Midbrain (tissue), 1 donor: ENCODE measurements around the gene NAA80.

Source experiments
- DNase-seq: peaks from one replicate; lab custom pipeline; 2025; lab: John Stamatoyannopoulos, UW

NAA80 gene, protein sequence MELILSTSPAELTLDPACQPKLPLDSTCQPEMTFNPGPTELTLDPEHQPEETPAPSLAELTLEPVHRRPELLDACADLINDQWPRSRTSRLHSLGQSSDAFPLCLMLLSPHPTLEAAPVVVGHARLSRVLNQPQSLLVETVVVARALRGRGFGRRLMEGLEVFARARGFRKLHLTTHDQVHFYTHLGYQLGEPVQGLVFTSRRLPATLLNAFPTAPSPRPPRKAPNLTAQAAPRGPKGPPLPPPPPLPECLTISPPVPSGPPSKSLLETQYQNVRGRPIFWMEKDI

GRCh38 chr3:50298836-50299637, at the start of gene NAA80, which contains the start of gene HYAL3:
NAA80 (minus strand) TSS chr3:50299405; CDS start chr3:50297463, 1,942 bp downstream.
HYAL3 (minus strand) TSS chr3:50299405; CDS start chr3:50295602, 3,803 bp downstream.
- DNase-seq, result peak; percentile 100

- DNase-seq, result peak; percentile 56
These were observed 48.1 kb upstream of the NAA80 start for GRCh38 chr3:50347187-50347813.

DNA sequence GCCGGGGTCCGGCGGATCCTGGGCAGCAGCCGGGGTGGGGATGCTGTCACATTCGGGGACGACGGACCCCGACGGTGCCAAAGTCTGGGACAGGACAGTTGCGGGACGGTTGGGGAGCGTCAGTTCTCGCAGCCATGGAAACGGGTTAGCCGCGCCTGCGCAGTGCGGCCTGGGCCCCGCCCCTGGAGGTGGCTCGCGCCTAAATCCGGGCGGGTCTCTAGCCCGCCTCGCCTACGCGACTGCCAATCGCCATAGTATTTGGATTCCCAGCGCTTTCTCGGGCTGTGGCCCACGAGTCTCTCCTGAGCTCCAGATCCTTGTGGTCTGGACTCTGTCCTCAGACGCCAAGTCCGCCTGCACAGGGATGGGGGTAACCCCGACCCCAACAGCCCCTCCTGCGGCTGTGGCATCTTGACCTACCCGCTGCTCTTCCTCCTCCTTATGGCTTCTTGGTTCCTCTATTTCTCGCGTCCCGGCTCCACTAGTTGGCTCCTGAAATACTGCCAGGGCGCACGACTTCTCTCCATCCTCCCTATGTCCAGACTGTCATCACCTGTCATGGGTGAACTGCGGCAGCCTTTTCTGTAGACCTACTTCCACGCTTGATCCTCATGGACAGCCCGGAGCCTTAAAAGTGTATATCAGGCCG, 46.5 kb upstream of the NAA80 start, which contains the start of gene ZMYND10:
TSS of gene ZMYND10 (minus strand) at position 147 of the 649 bp plus-strand sequence. CDS start 153 bp downstream, outside the sequence.
- DNase-seq, result no peak

DNA sequence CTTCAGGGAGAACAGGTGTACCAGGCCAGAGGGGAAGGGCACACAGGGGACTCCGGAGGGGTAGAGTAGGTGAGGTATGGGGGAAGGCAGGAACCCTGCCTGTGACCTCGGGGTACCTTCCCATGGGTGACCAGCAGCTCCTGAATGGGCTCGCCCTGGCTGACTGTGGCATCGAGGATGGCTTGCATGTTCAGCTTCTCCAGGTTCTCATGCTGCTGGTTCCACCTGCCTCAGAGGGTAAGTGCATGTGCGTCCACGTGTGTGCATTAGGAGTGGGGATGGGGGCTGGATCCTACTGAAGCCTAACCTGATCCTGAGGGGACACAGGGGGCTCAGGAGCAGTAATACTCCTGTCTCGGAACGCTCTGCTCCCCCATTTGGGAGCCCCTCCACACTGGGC, 45.8 kb upstream of the NAA80 start:
- no peak for DNase-seq

GRCh38 chr3:50342813-50343633, 43.8 kb upstream of the NAA80 start:
- DNase-seq, result no peak

- no peak for DNase-seq
These were observed 42.9 kb upstream of the NAA80 start for GRCh38 chr3:50341996-50342650.

DNA sequence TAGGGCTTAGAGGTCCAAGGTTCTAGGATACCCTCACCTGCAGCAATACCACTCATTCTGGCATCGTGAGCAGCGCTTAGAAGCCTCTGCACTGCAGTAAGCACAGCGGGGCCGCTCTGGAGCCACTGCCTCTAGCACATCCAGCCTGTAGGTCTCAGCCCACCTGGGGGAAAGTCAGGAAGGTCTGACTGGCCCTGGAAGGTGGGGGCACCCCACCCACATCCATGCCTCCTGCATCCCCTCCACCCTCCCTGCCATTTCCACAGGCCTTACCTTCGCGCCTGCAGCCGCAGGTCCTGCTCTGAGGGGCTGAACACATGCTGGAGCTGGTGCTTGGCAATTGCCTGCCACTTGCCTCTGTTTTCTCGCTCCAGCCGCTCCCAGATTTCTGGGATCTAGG, 42.3 kb upstream of the NAA80 start:
- no peak for DNase-seq

DNA sequence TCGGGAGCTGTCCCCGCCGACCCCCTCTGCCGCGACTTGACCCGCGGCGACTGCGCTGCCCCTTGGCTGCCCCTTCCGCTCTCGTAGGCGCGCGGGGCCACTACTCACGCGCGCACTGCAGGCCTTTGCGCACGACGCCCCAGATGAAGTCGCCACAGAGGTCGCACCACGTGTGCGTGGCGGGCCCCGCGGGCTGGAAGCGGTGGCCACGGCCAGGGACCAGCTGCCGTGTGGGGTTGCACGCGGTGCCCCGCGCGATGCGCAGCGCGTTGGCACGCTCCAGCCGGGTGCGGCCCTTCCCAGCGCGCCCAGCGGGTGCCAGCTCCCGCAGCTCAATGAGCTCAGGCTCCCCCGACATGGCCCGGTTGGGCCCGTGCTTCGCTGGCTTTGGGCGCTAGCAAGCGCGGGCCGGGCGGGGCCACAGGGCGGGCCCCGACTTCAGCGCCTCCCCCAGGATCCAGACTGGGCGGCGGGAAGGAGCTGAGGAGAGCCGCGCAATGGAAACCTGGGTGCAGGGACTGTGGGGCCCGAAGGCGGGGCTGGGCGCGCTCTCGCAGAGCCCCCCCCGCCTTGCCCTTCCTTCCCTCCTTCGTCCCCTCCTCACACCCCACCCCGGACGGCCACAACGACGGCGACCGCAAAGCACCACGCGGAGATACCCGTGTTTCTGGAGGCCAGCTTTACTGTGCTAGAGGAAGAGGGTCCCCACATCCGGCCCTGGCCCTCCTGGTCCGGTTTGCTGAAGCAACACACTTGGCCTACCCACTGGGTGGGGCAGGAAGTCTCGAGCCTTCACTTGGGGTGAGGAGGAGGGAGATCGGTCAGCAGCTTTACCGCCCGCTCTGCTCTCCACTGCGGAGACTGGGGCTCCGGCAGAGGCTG, 41.5 kb upstream of the NAA80 start, which contains the start of gene RASSF1:
TSS of gene RASSF1 (minus strand) at position 389 of the 882 bp plus-strand sequence. CDS start at position 358, 31 bp downstream.
- no peak for DNase-seq

- DNase-seq, result no peak
These were observed 40.9 kb upstream of the NAA80 start for GRCh38 chr3:50340147-50340447.

DNA sequence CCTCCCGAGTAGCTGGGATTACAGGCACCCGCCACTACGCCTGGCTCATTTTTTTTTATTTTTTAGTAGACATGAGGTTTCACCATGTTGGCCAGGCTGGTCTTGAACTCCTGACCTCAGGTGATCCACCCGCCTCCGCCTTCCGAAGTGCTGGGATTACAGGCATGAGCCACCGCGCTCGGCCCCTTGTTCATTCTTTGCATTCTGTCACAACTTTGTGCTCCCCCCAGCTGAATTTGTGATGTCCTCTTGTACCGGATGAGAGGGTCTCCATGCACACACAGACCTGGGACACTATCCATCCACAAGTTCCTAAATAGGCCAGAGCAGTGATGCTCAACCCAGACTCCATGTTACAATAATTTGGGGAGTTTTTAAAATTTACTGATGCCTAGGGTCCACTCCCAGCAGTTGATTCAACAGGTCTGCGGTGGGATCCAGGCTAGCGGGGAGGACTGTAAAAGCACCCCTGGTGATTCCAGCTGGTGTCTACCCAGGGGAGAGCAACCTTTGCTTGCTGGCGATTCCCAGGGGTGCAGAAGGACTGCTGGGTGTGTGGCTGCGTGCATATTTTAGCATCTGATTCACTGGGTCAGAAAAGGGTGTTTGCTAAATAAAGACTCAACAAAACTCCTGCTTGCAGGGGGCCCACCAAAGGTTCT, 40.4 kb upstream of the NAA80 start:
- DNase-seq, result no peak

GRCh38 chr3:50338965-50339364, 39.8 kb upstream of the NAA80 start:
- no peak for DNase-seq

DNA sequence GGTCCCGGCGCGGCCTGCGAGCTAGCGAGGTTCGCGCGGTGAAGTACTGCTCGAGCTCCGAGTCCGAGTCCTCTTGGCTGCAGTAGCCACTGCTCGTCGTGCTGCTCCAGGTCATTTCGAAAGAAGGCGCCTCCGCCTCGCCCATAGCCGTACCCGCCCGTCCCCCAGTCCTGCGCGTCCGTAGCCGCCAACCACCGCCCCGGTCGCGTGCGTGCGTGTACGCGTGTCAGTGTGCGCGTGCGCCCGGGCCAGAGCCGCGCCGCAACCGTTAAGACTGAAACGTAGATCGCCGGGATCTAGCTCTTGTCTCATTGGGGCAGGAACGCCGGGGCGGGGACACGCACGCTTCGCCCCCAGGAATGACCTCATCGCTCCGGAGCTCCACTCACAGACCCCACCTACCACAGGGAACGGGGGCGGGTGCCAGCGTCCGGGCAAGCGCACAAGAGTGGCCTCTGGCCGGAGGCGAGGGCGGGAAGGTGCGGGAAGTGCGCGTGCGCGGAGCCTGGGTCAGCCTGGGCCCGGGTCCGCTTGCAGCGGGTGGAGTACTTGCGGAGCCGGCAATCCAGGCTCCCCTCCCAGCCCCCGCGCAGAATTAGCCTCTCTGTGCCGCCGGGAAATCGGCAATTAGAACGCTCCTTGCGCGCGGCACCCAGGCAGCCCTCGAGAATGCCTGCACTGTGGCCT, 38.1 kb upstream of the NAA80 start:
- peak; percentile 94 for DNase-seq

GRCh38 chr3:50336452-50337174, 37.4 kb upstream of the NAA80 start:
- DNase-seq, result no peak

GRCh38 chr3:50334339-50335075, 35.3 kb upstream of the NAA80 start:
- no peak for DNase-seq

DNA sequence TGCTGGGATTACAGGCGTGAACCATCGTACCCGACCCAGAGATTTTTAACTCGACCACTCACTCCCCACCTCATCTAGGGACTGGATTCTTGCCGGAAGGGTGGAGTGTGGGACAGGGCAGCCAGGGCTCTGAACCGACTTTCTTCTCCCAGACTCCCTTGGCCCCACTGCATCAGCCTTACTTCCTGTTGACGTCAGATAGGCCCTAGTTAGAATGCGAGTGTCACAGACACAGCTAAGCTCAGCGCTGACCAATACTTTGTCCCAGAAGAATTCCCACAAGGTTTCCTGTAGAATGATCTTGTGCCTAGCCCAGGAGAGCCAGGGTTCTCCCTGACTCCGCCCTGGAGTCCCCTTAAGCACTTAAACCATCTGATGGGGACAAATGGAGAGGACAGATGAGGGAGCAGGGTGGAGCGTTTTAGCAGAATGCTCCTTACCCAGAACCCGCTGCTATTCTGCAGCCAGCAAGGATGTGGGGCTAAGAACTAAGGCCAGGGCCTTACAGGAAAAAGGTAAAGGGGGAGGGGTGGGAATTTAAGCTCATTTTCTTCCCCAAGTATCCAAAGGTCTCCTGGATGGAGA, 34.6 kb upstream of the NAA80 start:
- no peak for DNase-seq

- no peak for DNase-seq
These were observed 32.2 kb upstream of the NAA80 start for GRCh38 chr3:50331364-50331907.
